Effector CD4-positive, alpha-beta T cell (primary cell): ENCODE measurements around the gene KLHL12.

ENCODE experiments used
- DNase-seq: peaks from one replicate; pipeline ENCODE4 v3.0.0-alpha.2; 2020
- total RNA-seq: gene quantifications from one replicate; lab custom pipeline; 2026; lab: John Stamatoyannopoulos, UW

KLHL12 gene
- total RNA-seq, result 29.5 reads per million, percentile 56 among the genes with 10 or more reads in this experiment

GRCh38 chr1:202926581-202927491 is at the start of gene KLHL12:
Gene KLHL12 (minus strand): TSS chr1:202927234. CDS start chr1:202925162, 2,072 bp downstream.
- DNase-seq, result peak; percentile 95

- DNase-seq, result no peak
These were observed 49.6 kb upstream of the KLHL12 start for GRCh38 chr1:202976633-202977032.

- DNase-seq, result no peak
These were observed 47.8 kb upstream of the KLHL12 start for GRCh38 chr1:202974856-202975255.

GRCh38 chr1:202972046-202972445 is 45.0 kb upstream of the KLHL12 start:
- DNase-seq, result no peak

- DNase-seq, result no peak
These were observed 41.9 kb upstream of the KLHL12 start for GRCh38 chr1:202968895-202969295.

GRCh38 chr1:202968351-202968750 is 41.3 kb upstream of the KLHL12 start:
- no peak for DNase-seq

- DNase-seq, result peak; percentile 11
These were observed 40.7 kb upstream of the KLHL12 start for GRCh38 chr1:202967684-202968281.

- DNase-seq, result no peak
These were observed 39.2 kb upstream of the KLHL12 start for GRCh38 chr1:202966006-202966898.

- no peak for DNase-seq
These were observed 38.4 kb upstream of the KLHL12 start for GRCh38 chr1:202965422-202965821.

- no peak for DNase-seq
These were observed 37.9 kb upstream of the KLHL12 start for GRCh38 chr1:202964791-202965410.

- DNase-seq, result no peak
These were observed 34.3 kb upstream of the KLHL12 start for GRCh38 chr1:202961220-202961880.

GRCh38 chr1:202959276-202959620 is 32.2 kb upstream of the KLHL12 start:
- DNase-seq, result no peak

GRCh38 chr1:202958544-202959275 is 31.7 kb upstream of the KLHL12 start:
- no peak for DNase-seq

GRCh38 chr1:202957733-202958543 is 30.9 kb upstream of the KLHL12 start, which contains the start of gene ADIPOR1:
Gene ADIPOR1 (minus strand): TSS chr1:202958312. CDS start chr1:202951070, 7,242 bp downstream.
- DNase-seq, result peak; percentile 90

GRCh38 chr1:202956969-202957368 is 29.9 kb upstream of the KLHL12 start:
- DNase-seq, result no peak

- DNase-seq, result no peak
These were observed 27.2 kb upstream of the KLHL12 start for GRCh38 chr1:202954057-202954745.

GRCh38 chr1:202953392-202953791 is 26.4 kb upstream of the KLHL12 start:
- no peak for DNase-seq

GRCh38 chr1:202952818-202953217 is 25.8 kb upstream of the KLHL12 start:
- no peak for DNase-seq

- DNase-seq, result no peak
These were observed 25.1 kb upstream of the KLHL12 start for GRCh38 chr1:202952099-202952498.

- DNase-seq, result no peak
These were observed 24.4 kb upstream of the KLHL12 start for GRCh38 chr1:202951437-202951836.
